GM19351 (cell line): ENCODE measurements around the gene FJX1.
"Not testable (repeated sequence)": the region's sequence is repeated elsewhere in the genome, so short reads cannot be mapped to it uniquely, and the experiment has no call there.

ENCODE experiments used
- ATAC-seq: cut with Tn5 transposase; IDR thresholded peaks from one replicate; pipeline ENCODE4 v1.9.1; 2021; ENCODE audit warnings: mild to moderate bottlenecking, moderate library complexity; ENCODE audit not compliant: unreplicated experiment

FJX1 gene

GRCh38 chr11:35629914-35630313 is 11.7 kb downstream of the FJX1 start:
- no peak for ATAC-seq

GRCh38 chr11:35631891-35632290 is 13.6 kb downstream of the FJX1 start:
- no peak for ATAC-seq

GRCh38 chr11:35632301-35632700 is 14.0 kb downstream of the FJX1 start:
- no peak for ATAC-seq

- ATAC-seq = no peak
These were observed 15.7 kb downstream of the FJX1 start for GRCh38 chr11:35633827-35634423.

GRCh38 chr11:35635933-35636332 is 17.7 kb downstream of the FJX1 start:
- ATAC-seq = no peak

- no peak for ATAC-seq
These were observed 21.4 kb downstream of the FJX1 start for GRCh38 chr11:35639591-35640179.

- no peak for ATAC-seq
These were observed 23.1 kb downstream of the FJX1 start for GRCh38 chr11:35641171-35641897.

- no peak for ATAC-seq
These were observed 23.7 kb downstream of the FJX1 start for GRCh38 chr11:35641964-35642363.

GRCh38 chr11:35647421-35648093 is 29.3 kb downstream of the FJX1 start:
- no peak for ATAC-seq

GRCh38 chr11:35650006-35650405 is 31.7 kb downstream of the FJX1 start:
- no peak for ATAC-seq

- no peak for ATAC-seq
These were observed 32.2 kb downstream of the FJX1 start for GRCh38 chr11:35650467-35650866.

GRCh38 chr11:35651263-35651662 is 33.0 kb downstream of the FJX1 start:
- no peak for ATAC-seq

GRCh38 chr11:35652786-35653185 is 34.5 kb downstream of the FJX1 start:
- ATAC-seq = not testable (repeated sequence)

GRCh38 chr11:35654711-35655110 is 36.5 kb downstream of the FJX1 start:
- no peak for ATAC-seq

- no peak for ATAC-seq
These were observed 37.0 kb downstream of the FJX1 start for GRCh38 chr11:35655254-35655653.

- ATAC-seq = no peak
These were observed 37.6 kb downstream of the FJX1 start for GRCh38 chr11:35655856-35656255.

- no peak for ATAC-seq
These were observed 40.0 kb downstream of the FJX1 start for GRCh38 chr11:35658020-35658948.

GRCh38 chr11:35661534-35661933 is 43.3 kb downstream of the FJX1 start:
- no peak for ATAC-seq

- ATAC-seq = peak; percentile 36
These were observed 43.9 kb downstream of the FJX1 start for GRCh38 chr11:35662061-35662648.

- ATAC-seq = peak; percentile 88
These were observed 44.6 kb downstream of the FJX1 start, which contains the start of gene TRIM44 for GRCh38 chr11:35662649-35663407. Gene TRIM44 (plus strand): TSS chr11:35662775. CDS start chr11:35663112, 337 bp downstream.
